Gastroesophageal sphincter (tissue), 3 donors: ENCODE results near the gene ITGAE.

ENCODE experiments used
- EP300 ChIP-seq: sonication (generic); formaldehyde crosslinking; IDR thresholded peaks from one replicate; pipeline ENCODE4 v1.6.1; 2017; ENCODE audit warnings: antibody characterized with exemption, mild to moderate bottlenecking
- POLR2A ChIP-seq, 2 donors: fragments of 450-650 bp; IDR thresholded peaks; one replicate each; pipeline ENCODE4 v1.6.1; 2017; ENCODE audit warnings: antibody characterized with exemption in 2 of 2, mild to moderate bottlenecking in 2 of 2, moderate library complexity in 1 of 2
- POLR2AphosphoS5 ChIP-seq: sonication (generic); formaldehyde crosslinking; IDR thresholded peaks from one replicate; pipeline ENCODE4 v1.6.1; 2017; ENCODE audit warnings: antibody characterized with exemption
- TF ChIP-seq, protein P1 (sequence below), 4 experiments: fragments of 200-600 bp in 2 of 4; fragments of 450-650 bp in 2 of 4; sonication (generic) in 1 of 4; IDR thresholded peaks; one replicate each; pipeline ENCODE4 v1.5.1; 2017 to 2019; ENCODE audit warnings: antibody characterized with exemption in 4 of 4, mild to moderate bottlenecking in 2 of 4, moderate library complexity in 2 of 4

DNA sequence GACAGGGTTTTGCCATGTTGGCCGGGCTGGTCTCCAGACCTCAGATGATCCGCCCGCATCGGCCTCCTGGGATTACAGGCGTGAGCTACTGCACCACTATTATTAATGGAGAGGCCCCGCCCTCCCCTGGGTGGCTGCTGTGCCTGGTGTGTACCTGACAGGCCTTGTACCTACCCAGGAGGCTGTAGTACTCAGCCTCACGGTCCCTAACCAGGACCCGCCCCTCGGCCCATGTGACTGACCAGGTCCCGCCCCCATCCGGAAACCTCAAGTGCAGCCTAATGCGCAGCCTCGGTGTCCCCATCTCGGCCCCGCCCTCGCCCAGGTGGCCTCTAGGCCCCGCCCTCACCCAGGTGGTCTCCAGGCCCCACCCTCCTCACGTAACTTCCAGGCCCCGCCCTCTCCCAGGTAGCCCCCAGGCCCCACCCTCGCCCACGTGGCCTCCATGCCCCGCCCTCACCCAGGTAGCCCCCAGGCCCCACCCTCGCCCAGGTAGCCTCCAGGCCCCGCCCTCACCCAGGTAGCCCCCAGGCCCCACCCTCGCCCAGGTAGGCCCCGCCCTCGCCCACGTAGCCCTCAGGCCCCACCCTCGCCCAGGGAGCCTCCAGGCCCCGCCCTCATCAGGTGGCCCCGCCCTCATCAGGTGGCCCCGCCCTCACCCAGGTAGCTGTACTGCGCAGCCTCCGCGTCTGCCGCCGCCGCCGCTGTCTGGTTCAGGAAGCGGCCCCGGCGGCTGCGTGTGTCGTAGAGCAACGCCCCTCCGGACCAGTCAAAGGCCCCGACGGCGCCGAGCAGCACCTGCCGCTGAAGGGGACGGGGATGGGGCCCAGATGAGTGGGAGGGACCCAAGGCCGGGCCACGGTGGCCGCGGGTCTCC is 46.3 kb downstream of the ITGAE start:
- TF ChIP-seq, protein P1, sequence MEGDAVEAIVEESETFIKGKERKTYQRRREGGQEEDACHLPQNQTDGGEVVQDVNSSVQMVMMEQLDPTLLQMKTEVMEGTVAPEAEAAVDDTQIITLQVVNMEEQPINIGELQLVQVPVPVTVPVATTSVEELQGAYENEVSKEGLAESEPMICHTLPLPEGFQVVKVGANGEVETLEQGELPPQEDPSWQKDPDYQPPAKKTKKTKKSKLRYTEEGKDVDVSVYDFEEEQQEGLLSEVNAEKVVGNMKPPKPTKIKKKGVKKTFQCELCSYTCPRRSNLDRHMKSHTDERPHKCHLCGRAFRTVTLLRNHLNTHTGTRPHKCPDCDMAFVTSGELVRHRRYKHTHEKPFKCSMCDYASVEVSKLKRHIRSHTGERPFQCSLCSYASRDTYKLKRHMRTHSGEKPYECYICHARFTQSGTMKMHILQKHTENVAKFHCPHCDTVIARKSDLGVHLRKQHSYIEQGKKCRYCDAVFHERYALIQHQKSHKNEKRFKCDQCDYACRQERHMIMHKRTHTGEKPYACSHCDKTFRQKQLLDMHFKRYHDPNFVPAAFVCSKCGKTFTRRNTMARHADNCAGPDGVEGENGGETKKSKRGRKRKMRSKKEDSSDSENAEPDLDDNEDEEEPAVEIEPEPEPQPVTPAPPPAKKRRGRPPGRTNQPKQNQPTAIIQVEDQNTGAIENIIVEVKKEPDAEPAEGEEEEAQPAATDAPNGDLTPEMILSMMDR (IDR thresholded peaks at IDR 0.05) = no peak
- TF ChIP-seq POLR2AphosphoS5 = no peak
- no peak for TF ChIP-seq POLR2A (IDR thresholded peaks at IDR 0.05)
- TF ChIP-seq EP300 = no peak
